VCaP (cell line): ENCODE data around the gene ZNF597.
"Not testable (repeated sequence)": the region's sequence is repeated elsewhere in the genome, so short reads cannot be mapped to it uniquely, and the experiment has no call there.

Experiments used
- H3K27ac ChIP-seq: fragments of 450-650 bp; 2 replicates; pipeline ENCODE4 v1.5.1; 2017
- CTCF ChIP-seq: fragments of 450-650 bp; conservative IDR thresholded peaks from 2 replicates; pipeline ENCODE4 v1.5.1; 2017; ENCODE audit warnings: mild to moderate bottlenecking, moderate library complexity

ZNF597 gene

DNA sequence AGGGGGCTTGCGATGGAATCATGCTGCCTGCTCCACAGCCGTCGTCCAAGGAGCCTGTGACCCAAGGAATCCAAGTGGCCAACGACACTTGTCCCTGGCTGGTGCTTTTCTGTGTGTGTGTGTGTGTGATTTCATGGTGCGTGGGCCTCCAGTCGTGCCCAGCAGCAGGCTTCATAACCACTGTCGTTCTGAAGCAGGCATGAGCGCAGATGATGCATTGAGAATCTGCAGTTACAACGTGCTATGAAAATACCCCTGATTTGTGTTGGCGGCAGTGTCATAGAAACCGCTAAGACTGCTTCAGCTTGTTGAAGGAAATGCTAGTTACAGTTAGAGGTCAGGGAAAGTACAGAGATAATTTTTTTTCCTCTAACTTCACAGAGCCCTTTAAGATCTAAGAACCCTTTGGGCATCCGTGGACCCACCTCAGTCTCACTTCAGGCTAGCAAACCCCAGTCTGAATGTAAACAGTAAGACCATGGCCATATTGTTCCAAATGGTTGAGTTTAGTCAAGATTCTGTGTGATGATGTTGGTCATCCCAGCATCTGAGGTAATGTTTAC, 36.4 kb upstream of the ZNF597 start:
- no peak for TF ChIP-seq CTCF
- H3K27ac ChIP-seq: no peak overlapping the region

GRCh38 chr16:3478242-3478925, 35.1 kb upstream of the ZNF597 start:
- no peak overlapping the region for H3K27ac ChIP-seq
- no peak for TF ChIP-seq CTCF

DNA sequence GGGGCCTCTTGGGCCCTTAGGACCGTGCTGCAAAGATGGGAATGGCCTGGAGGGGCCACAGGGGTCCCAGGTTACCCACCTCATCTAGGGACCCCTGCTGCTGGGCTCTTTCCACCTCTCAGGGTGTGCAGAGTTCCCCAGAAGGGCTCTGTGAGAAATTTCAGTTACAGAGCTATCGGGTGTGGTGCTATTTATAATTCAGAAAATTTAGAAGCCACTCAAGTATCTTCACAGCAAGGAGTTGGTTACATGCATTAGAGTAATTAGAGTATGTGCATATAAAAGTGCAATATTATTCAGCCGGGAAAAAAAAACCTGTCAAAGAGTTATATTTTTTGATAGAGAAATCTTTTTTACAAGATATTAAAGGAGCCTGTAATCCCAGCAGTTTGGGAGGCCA, 33.1 kb upstream of the ZNF597 start:
- TF ChIP-seq CTCF: no peak
- H3K27ac ChIP-seq: no peak overlapping the region

- H3K27ac ChIP-seq: no peak overlapping the region
- TF ChIP-seq CTCF: no peak
Observed at GRCh38 chr16:3475604-3476375, 32.5 kb upstream of the ZNF597 start.

- H3K27ac ChIP-seq: not testable (repeated sequence)
Observed at GRCh38 chr16:3474870-3475269, 31.6 kb upstream of the ZNF597 start.

- no peak for TF ChIP-seq CTCF
- H3K27ac ChIP-seq: no peak overlapping the region
Observed at GRCh38 chr16:3474136-3474779, 31.0 kb upstream of the ZNF597 start.

GRCh38 chr16:3473596-3473943, 30.3 kb upstream of the ZNF597 start:
- H3K27ac ChIP-seq: not testable (repeated sequence)

GRCh38 chr16:3472878-3473595, 29.7 kb upstream of the ZNF597 start:
- no peak for TF ChIP-seq CTCF
- no peak overlapping the region for H3K27ac ChIP-seq
